HEK293 (cell line): Measurements from ENCODE around the gene SLC38A9.

ENCODE experiments used
- CTCF ChIP-seq: fragments of 450-650 bp; formaldehyde crosslinking; IDR thresholded peaks from 2 replicates; pipeline ENCODE4 v1.5.1; 2016; ENCODE audit warnings: missing biosample characterization, missing genetic modification characterization
- GLI2 ChIP-seq: fragments of 450-650 bp; formaldehyde crosslinking; IDR thresholded peaks from 2 replicates; pipeline ENCODE4; 2017; ENCODE audit warnings: missing biosample characterization, missing genetic modification characterization, low read depth, borderline replicate concordance
- ZNF211 ChIP-seq: fragments of 450-650 bp; formaldehyde crosslinking; IDR thresholded peaks from 2 replicates; pipeline ENCODE4 v1.5.1; 2016; ENCODE audit warnings: low read depth, missing biosample characterization, missing genetic modification characterization
- ZNF513 ChIP-seq: fragments of 450-650 bp; IDR thresholded peaks from 2 replicates; pipeline ENCODE4 v1.5.1; 2018; ENCODE audit warnings: missing biosample characterization, missing genetic modification characterization
- ZNF555 ChIP-seq: fragments of 450-650 bp; formaldehyde crosslinking; conservative IDR thresholded peaks from 2 replicates; pipeline ENCODE4 v1.5.1; 2017; ENCODE audit warnings: missing biosample characterization, mild to moderate bottlenecking, missing genetic modification characterization, inconsistent platforms

GRCh38 chr5:55620766-55621160 lies 91.4 kb downstream of the SLC38A9 start:
- TF ChIP-seq ZNF211 (tag by site-specific recombination): no peak
- no peak for TF ChIP-seq GLI2
- no peak for TF ChIP-seq ZNF513
- no peak for TF ChIP-seq CTCF (tag by site-specific recombination)
- no peak for TF ChIP-seq ZNF555 (tag by site-specific recombination)
